ENCODE measurements around the gene ARHGAP25.

Gene ARHGAP25

DNA sequence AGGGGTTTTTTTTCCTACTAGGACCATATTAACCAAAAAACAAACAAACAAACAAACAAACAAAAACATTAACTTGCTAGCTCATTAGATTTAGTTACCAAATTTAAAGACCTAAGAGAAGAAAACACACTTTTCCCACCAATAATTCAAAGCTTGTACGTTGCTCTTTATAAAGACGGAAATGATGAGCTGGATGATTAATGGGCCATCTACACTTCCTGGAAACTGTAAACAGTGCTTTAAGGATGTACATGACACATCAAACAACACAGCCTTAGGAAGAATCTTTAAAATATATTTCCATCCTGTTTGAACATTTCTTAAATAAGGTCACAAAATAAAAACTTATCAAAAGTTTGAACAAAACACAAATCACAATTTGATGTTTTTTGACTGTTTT, 135.6 kb downstream of the ARHGAP25 start:
- H3K4me1 ChIP-seq (ENCODE audit: control insufficient read depth, insufficient read depth, low read length, unreplicated experiment), result no peaks in the 10 kb centered on the region
- H3K36me3 ChIP-seq (ENCODE audit: insufficient read depth, low read length), result no peaks in the 10 kb centered on the region
- H3K4me3 ChIP-seq (ENCODE audit: low read depth, low read length), result no peak overlapping the region
- peaks cover 6% of the 10 kb centered on the region; the same call in 1 of the 2 replicates for H3K27me3 ChIP-seq (ENCODE audit: insufficient read depth, low read length)
- H2AFZ ChIP-seq (ENCODE audit: low read length, unreplicated experiment), result no peak overlapping the region
- H3K79me2 ChIP-seq (ENCODE audit: control insufficient read depth, insufficient read depth, low read length, unreplicated experiment), result no peaks in the 10 kb centered on the region
- no peak overlapping the region for H3K27ac ChIP-seq (ENCODE audit: low read depth, low read length)

DNA sequence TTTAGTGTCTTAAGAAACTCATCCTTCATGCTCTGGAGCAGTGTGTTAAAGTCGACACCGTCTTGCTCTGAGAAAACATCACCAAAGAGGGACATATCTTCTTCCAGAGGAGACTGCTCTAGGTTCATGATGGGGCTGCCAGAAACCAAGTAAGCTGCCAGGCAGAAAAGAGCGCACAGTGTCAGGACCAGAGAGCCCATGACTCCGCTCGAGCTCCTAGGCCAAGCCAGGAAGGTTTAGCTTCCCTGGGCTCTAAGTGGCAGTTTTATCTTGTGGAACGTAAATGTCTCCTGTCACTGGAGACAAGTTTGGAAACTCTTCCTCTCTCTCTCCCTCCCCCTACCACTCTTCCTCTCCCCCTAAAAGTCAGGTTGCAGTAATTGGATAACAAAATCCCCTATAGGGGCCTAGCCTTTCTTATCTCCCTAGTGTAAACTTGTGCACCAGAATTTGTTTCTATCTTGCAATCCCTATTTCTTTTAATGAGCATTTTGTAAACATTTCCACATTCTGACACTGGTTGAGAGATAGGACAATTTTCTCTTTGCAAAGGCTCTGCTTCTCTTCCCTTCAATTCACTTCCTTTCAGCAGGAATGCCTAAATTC, 136.7 kb downstream of the ARHGAP25 start, which contains the start of gene BMP10:
Gene BMP10 (minus strand): TSS at position 239 of the 606 bp plus-strand sequence. CDS start 39 bp downstream, at position 200.
- Histone ChIP-seq H3K79me2 (ENCODE audit: control insufficient read depth, insufficient read depth, low read length, unreplicated experiment) (no peaks in the 10 kb centered on the region), H3K36me3 (ENCODE audit: insufficient read depth, low read length) (no peaks in the 10 kb centered on the region), H2AFZ (ENCODE audit: low read length, unreplicated experiment) (no peak within 1 kb of the TSS), H3K4me1 (ENCODE audit: control insufficient read depth, insufficient read depth, low read length, unreplicated experiment) (no peaks in the 10 kb centered on the region), H3K27me3 (ENCODE audit: insufficient read depth, low read length) (peaks cover 5% of the 10 kb centered on the region; the same call in 1 of the 2 replicates), H3K27ac (ENCODE audit: low read depth, low read length) (no peak within 1 kb of the TSS), H3K4me3 (ENCODE audit: low read depth, low read length) (no peak within 1 kb of the TSS)

Data from ACC112 (cell line).